HK-2 (cell line): Measurements from ENCODE around the gene ZNF74.
"Not testable (repeated sequence)": the region's sequence is repeated elsewhere in the genome, so short reads cannot be mapped to it uniquely, and the experiment has no call there.

ENCODE experiments used
- DNase-seq: peaks from one replicate; pipeline ENCODE4 v3.0.0-alpha.2; 2018; ENCODE audit not compliant: unreplicated experiment

ZNF74 gene

DNA sequence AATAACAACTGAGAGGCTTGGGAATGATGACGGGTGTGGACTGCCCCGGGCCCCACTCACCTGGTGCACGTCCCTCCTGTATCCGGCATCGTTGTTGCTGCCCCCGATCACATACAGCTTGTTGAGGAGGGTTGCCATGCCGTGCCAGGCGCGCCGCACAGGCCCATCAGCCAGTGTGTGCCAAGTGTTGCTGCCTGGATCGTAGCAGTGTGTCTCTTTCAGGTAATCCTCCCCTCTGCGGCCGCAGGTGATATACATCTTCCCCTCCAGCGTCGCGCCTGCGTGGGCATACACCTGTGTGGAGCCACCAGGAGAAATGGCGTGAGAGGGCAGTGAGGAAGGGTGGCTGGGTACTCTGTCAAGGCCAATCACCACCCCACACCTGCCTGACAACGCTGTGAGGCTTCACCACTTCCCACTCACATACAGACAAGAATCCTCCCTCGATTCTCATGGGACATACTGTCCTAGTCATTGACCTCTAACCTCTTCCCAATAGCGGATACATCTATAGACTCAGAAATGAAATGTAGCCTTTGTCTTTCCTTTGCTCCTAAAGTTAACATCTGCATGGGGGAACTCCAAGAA, 52.5 kb downstream of the ZNF74 start:
- no peak for DNase-seq

- DNase-seq: no peak
Measured at GRCh38 chr22:20448630-20449029, 54.7 kb downstream of the ZNF74 start.

DNA sequence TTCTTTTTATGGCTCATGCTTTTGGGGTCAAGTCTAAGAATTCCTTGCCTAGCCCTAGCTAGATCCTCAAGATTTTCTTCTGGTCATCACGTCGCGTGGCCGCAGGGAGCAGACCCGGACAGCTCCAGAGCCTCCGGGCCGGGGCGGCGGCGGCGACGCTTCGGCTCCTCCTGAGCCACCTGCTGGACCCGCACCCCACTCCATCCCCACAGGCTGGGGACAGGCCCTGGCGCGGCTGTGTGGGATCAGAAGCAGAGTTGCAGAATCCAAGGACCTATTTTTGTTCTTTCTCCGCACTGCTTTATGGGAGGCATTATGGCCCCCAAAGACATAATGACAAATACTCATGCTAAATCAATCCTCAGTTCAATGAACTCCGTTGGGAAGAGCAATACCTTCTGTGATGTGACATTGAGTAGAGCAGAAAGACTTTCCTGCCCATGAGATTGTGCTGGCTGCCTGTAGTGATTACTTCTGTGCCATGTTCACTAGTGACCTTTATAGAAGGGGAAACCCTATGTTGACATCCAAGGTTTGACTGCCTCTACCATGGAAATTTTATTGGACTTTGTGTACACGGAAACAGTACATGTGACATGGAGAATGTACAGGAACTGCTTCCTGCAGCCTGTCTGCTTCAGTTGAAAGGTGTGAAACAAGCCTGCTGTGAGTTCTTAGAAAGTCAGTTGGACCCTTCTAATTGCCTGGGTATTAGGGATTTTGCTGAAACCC, 56.0 kb downstream of the ZNF74 start:
- no peak for DNase-seq

GRCh38 chr22:20450551-20450906, 56.6 kb downstream of the ZNF74 start:
- no peak for DNase-seq

DNA sequence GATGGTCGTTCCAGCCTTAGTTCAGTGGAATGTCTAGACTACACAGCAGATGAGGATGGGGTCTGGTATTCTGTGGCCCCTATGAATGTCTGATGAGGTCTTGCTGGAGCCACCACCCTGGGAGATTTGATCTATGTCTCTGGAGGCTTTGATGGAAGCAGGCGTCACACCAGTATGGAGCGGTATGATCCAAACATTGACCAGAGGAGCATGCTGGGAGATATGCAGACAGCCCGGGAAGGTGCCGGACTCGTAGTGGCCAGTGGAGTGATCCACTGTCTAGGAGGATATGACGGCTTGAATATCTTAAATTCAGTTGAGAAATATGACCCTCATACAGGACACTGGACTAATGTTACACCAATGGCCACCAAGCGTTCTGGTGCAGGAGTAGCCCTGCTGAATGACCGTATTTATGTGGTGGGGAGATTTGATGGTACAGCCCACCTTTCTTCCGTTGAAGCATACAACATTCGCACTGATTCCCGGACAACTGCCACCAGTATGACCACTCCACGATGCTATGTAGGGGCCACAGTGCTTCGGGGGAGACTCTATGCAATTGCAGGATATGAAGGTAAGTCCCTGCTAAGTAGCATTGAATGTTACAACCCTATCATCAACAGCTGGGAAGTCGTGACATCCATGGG, 57.3 kb downstream of the ZNF74 start:
- not testable (repeated sequence) for DNase-seq

DNA sequence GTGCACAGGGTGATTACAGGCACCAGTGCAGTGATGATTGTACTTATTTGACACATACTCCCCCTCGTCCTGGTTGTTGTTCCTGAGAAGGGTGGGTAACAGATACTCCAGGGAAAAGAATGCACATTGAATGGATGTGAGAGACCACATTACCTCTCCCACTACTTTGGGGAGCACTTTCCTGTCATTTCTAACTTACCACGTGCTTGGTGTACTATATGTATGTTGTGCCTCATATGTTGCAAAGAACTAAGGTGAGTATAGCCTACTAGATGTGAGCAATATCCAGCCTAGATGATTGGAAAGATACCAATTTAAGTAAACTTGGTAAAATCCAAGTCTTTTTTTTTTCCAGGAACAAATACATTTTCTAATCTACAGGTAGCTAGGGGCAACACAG, 58.0 kb downstream of the ZNF74 start:
- DNase-seq: no peak

- no peak for DNase-seq
Measured at GRCh38 chr22:20453222-20453621, 59.3 kb downstream of the ZNF74 start.

DNA sequence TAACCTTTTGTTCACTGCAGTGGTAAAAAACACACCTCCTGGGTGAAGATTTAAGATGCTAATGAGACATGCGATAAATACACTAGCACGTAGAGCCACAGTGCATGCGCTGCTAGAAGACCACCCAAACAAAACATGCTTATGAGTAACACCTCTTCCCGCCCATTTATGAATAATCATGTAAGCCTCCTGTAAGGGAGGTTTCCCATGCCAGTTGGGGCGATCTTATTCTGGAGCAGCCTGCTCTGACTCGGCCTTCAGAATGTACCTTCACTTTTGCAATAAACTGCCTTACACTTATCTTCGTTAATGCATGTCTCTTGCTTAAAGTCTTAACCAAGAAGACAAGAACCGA, 61.7 kb downstream of the ZNF74 start:
- no peak for DNase-seq

- DNase-seq: peak; percentile 70
Measured at GRCh38 chr22:20456064-20456721, 62.2 kb downstream of the ZNF74 start.

DNA sequence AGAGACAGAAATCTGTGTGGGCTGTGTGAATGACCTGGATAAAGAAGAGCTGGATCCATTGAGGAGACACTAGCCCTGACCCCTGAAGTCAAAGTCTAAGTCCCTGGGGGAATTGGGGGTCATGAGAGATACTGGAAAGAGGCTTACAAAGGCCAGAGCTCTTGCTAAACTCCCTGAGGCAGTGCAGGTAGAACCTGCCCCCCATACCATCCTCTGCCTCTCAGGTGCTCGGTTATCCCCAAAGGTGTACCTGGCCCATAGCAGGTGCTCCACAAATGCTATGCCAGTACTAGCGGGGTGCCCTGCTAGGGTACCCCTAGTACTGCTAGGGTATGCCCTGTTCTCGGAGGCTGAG, 62.7 kb downstream of the ZNF74 start:
- no peak for DNase-seq

DNA sequence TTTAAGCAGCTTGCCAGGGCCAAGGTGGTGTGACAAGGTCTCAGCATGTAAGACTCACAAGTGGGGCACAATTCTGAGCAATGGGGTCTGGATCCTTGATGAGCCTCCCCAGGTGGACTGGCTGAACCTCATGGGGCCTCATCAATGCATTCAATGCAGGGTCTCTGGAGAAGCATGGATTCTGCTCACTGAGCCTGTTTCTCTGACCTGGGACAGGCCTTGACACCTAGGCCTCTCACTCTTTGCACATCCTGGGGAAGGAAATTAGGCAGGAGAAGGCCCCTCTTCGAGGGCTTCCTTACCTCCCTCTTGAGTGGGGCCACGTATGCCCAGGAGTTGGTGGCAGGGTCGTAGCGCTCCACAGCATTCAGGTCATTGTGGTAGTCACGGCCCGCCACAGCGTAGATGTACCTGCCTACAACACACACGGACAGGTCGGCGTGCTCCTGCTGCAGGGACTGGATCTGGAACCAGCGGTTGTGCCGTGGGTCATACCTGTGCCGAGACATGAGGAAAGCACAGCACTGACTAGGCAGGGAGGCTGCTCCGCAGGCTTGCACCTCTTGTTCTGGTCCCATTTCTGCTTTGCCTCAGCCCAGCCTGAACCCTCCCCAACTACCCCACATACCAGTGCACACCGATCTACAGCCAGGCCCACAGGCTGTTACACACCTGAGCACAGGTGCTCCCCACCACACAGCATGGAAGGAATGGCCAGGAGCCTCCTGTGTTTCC, 63.7 kb downstream of the ZNF74 start:
- DNase-seq: no peak
